Activated naive CD4-positive, alpha-beta T cell treated with anti-CD3 and anti-CD28 coated beads, Interleukin-2, amount 10 ng/mL, durations not matched to agents 7 days and 5 days (primary cell): ENCODE results near the gene UBN1.
A peak's percentile ranks its signal among the peaks of the same experiment; 100 is the strongest.

Experiments used
- CTCF ChIA-PET: fragments of 350-600 bp; sonication (Branson Sonifier 250); formaldehyde crosslinking; loops from one replicate; lab custom pipeline; 2021; ENCODE audit warnings: antibody characterized with exemption; lab: Charles Lee
- DNase-seq: peaks from one replicate; pipeline ENCODE4 v3.0.0-alpha.2; 2020
- H3K27ac Mint-ChIP-seq: one replicate; pipeline ENCODE4 v1.8.0; 2021; ENCODE audit warnings: mild to moderate bottlenecking, moderate library complexity, mixed read lengths
- H3K27me3 Mint-ChIP-seq: one replicate; pipeline ENCODE4 v1.8.0; 2021; ENCODE audit warnings: mild to moderate bottlenecking, mixed read lengths
- H3K36me3 Mint-ChIP-seq: one replicate; pipeline ENCODE4 v1.8.0; 2021; ENCODE audit warnings: mixed read lengths
- H3K4me1 Mint-ChIP-seq: one replicate; pipeline ENCODE4 v1.8.0; 2021; ENCODE audit warnings: mixed read lengths
- H3K4me3 Mint-ChIP-seq: one replicate; pipeline ENCODE4 v1.8.0; 2021; ENCODE audit warnings: mild to moderate bottlenecking, moderate library complexity, mixed read lengths
- H3K9me3 Mint-ChIP-seq: one replicate; pipeline ENCODE4 v1.8.0; 2021; ENCODE audit warnings: mixed read lengths

The UBN1 gene

GRCh38 chr16:4862639-4863038, 15.4 kb downstream of the UBN1 start:
- Mint-ChIP-seq H3K9me3 (no peaks in the 10 kb centered on the region), H3K36me3 (peaks cover 47% of the 10 kb centered on the region), H3K4me1 (no peaks in the 10 kb centered on the region), H3K27ac (no peak overlapping the region), H3K27me3 (no peaks in the 10 kb centered on the region), H3K4me3 (no peak overlapping the region)
- DNase-seq, result no peak
- CTCF ChIA-PET, result interaction anchor here (1.2 kb wide), 1 partner anchor 69 kb away, joined by 4 read pairs; no protein-coding TSS in a partner anchor

GRCh38 chr16:4864728-4865127, 17.4 kb downstream of the UBN1 start:
- Mint-ChIP-seq H3K4me1 (no peaks in the 10 kb centered on the region), H3K27me3 (no peaks in the 10 kb centered on the region), H3K36me3 (peaks cover 34% of the 10 kb centered on the region), H3K27ac (no peak overlapping the region), H3K4me3 (no peak overlapping the region), H3K9me3 (no peaks in the 10 kb centered on the region)
- CTCF ChIA-PET, result no interaction called here
- no peak for DNase-seq

GRCh38 chr16:4865231-4865860, 18.1 kb downstream of the UBN1 start:
- H3K9me3 Mint-ChIP-seq, result no peaks in the 10 kb centered on the region

GRCh38 chr16:4866586-4866985, 19.3 kb downstream of the UBN1 start:
- H3K27me3 Mint-ChIP-seq, result no peaks in the 10 kb centered on the region
- no peak overlapping the region for H3K27ac Mint-ChIP-seq
- peaks cover 7% of the 10 kb centered on the region for H3K4me1 Mint-ChIP-seq
- no peak overlapping the region for H3K4me3 Mint-ChIP-seq
- DNase-seq, result no peak
- CTCF ChIA-PET, result no interaction called here
- H3K9me3 Mint-ChIP-seq, result no peaks in the 10 kb centered on the region
- peaks cover 38% of the 10 kb centered on the region for H3K36me3 Mint-ChIP-seq

More at GRCh38 chr16:4865231-4865860, 18.1 kb downstream of the UBN1 start:
- CTCF ChIA-PET, result no interaction called here
- Mint-ChIP-seq H3K4me1 (no peaks in the 10 kb centered on the region), H3K36me3 (peaks cover 36% of the 10 kb centered on the region), H3K4me3 (no peak overlapping the region), H3K27ac (no peak overlapping the region), H3K27me3 (no peaks in the 10 kb centered on the region)
- DNase-seq, result no peak

GRCh38 chr16:4868026-4868425, 20.7 kb downstream of the UBN1 start:
- no peak for DNase-seq
- Mint-ChIP-seq H3K9me3 (no peaks in the 10 kb centered on the region), H3K27me3 (no peaks in the 10 kb centered on the region), H3K4me1 (peaks cover 13% of the 10 kb centered on the region), H3K27ac (no peak overlapping the region), H3K4me3 (no peak overlapping the region), H3K36me3 (peaks cover 44% of the 10 kb centered on the region)
- CTCF ChIA-PET, result no interaction called here

- Mint-ChIP-seq H3K27ac (no peak overlapping the region), H3K27me3 (no peaks in the 10 kb centered on the region), H3K9me3 (no peaks in the 10 kb centered on the region), H3K4me1 (peaks cover 13% of the 10 kb centered on the region), H3K36me3 (peaks cover 48% of the 10 kb centered on the region), H3K4me3 (no peak overlapping the region)
- CTCF ChIA-PET, result no interaction called here
- no peak for DNase-seq
These were observed 21.3 kb downstream of the UBN1 start for GRCh38 chr16:4868535-4868934.

- Mint-ChIP-seq H3K9me3 (no peaks in the 10 kb centered on the region), H3K27me3 (no peaks in the 10 kb centered on the region), H3K4me3 (no peak overlapping the region), H3K36me3 (peaks cover 48% of the 10 kb centered on the region), H3K27ac (peak overlapping the region; percentile 26), H3K4me1 (peaks cover 13% of the 10 kb centered on the region)
- no peak for DNase-seq
- CTCF ChIA-PET, result no interaction called here
These were observed 22.0 kb downstream of the UBN1 start for GRCh38 chr16:4869147-4869805.

GRCh38 chr16:4870138-4870671, 22.9 kb downstream of the UBN1 start:
- Mint-ChIP-seq H3K4me3 (no peak overlapping the region), H3K36me3 (peaks cover 47% of the 10 kb centered on the region), H3K9me3 (no peaks in the 10 kb centered on the region), H3K27ac (no peak overlapping the region), H3K4me1 (peaks cover 13% of the 10 kb centered on the region), H3K27me3 (no peaks in the 10 kb centered on the region)
- CTCF ChIA-PET, result no interaction called here
- DNase-seq, result no peak

- Mint-ChIP-seq H3K9me3 (no peaks in the 10 kb centered on the region), H3K27ac (no peak overlapping the region), H3K36me3 (peaks cover 52% of the 10 kb centered on the region), H3K4me3 (no peak overlapping the region), H3K4me1 (peaks cover 13% of the 10 kb centered on the region), H3K27me3 (no peaks in the 10 kb centered on the region)
- CTCF ChIA-PET, result no interaction called here
- DNase-seq, result no peak
These were observed 23.8 kb downstream of the UBN1 start for GRCh38 chr16:4871071-4871470.

GRCh38 chr16:4873091-4873490, 25.8 kb downstream of the UBN1 start:
- no peak for DNase-seq
- CTCF ChIA-PET, result no interaction called here
- H3K4me1 Mint-ChIP-seq, result peaks cover 13% of the 10 kb centered on the region
- no peaks in the 10 kb centered on the region for H3K9me3 Mint-ChIP-seq
- no peak overlapping the region for H3K27ac Mint-ChIP-seq
- no peaks in the 10 kb centered on the region for H3K27me3 Mint-ChIP-seq
- H3K4me3 Mint-ChIP-seq, result no peak overlapping the region
- peaks cover 55% of the 10 kb centered on the region for H3K36me3 Mint-ChIP-seq

- CTCF ChIA-PET, result no interaction called here
- H3K4me1 Mint-ChIP-seq, result peaks cover 13% of the 10 kb centered on the region
- H3K27ac Mint-ChIP-seq, result peak overlapping the region; percentile 68
- H3K27me3 Mint-ChIP-seq, result no peaks in the 10 kb centered on the region
- H3K4me3 Mint-ChIP-seq, result no peak overlapping the region
- H3K36me3 Mint-ChIP-seq, result peaks cover 52% of the 10 kb centered on the region
- no peak for DNase-seq
- no peaks in the 10 kb centered on the region for H3K9me3 Mint-ChIP-seq
These were observed 27.4 kb downstream of the UBN1 start for GRCh38 chr16:4874666-4875065.

GRCh38 chr16:4876646-4877379, 29.5 kb downstream of the UBN1 start:
- Mint-ChIP-seq H3K27ac (no peak overlapping the region), H3K36me3 (peaks cover 40% of the 10 kb centered on the region), H3K9me3 (no peaks in the 10 kb centered on the region), H3K4me1 (peaks cover 3% of the 10 kb centered on the region), H3K27me3 (no peaks in the 10 kb centered on the region), H3K4me3 (no peak overlapping the region)
- CTCF ChIA-PET, result no interaction called here
- peak; percentile 5 for DNase-seq

GRCh38 chr16:4877380-4877685, 30.1 kb downstream of the UBN1 start:
- peaks cover 41% of the 10 kb centered on the region for H3K36me3 Mint-ChIP-seq
- CTCF ChIA-PET, result no interaction called here
- no peak overlapping the region for H3K4me3 Mint-ChIP-seq
- H3K4me1 Mint-ChIP-seq, result no peaks in the 10 kb centered on the region
- no peaks in the 10 kb centered on the region for H3K9me3 Mint-ChIP-seq
- peak overlapping the region; percentile 7 for H3K27ac Mint-ChIP-seq
- no peak for DNase-seq
- no peaks in the 10 kb centered on the region for H3K27me3 Mint-ChIP-seq

- Mint-ChIP-seq H3K9me3 (no peaks in the 10 kb centered on the region), H3K27me3 (no peaks in the 10 kb centered on the region), H3K27ac (no peak overlapping the region), H3K36me3 (peaks cover 43% of the 10 kb centered on the region), H3K4me1 (no peaks in the 10 kb centered on the region), H3K4me3 (no peak overlapping the region)
- CTCF ChIA-PET, result no interaction called here
- DNase-seq, result no peak
These were observed 31.8 kb downstream of the UBN1 start for GRCh38 chr16:4879049-4879448.
